Measurements from ENCODE around the gene RXRA.

RXRA gene

DNA sequence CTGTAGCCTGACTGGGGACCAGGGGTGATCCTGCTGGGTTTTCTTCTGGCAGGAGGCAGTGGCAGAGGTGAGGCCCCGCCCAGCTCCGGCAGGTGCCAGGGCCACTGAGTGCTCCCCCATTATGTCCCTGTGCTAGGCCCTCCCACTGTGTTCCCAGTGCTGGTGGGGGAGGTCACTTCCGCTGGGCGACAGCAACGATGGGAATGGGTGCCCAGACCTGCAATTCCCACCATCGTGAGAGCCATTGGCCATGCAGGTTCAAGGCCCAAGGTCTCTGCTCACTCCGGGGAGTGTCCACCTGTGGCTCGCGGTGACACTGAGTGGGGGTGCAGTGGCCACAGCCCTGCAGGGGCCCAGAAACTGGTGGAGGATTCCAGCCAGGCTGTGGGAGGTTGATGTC is 98.6 kb downstream of the RXRA start:
- Histone ChIP-seq H3K27me3 (ENCODE audit: control insufficient read depth in 3 of 3, insufficient read depth in 3 of 3, low read depth in 1 of 3, low read length in 3 of 3) (no peaks in the 10 kb centered on the region), H3K4me3 (ENCODE audit: low read length in 2 of 2) (no peak overlapping the region), H3K79me1 (ENCODE audit: low read depth, low read length) (peaks cover 9% of the 10 kb centered on the region), H4K8ac (ENCODE audit: low read depth, low read length) (no peak overlapping the region), H3K23ac (ENCODE audit: low read depth, low read length, poor library complexity) (no peak overlapping the region), H4K91ac (ENCODE audit: low read depth, low read length, poor library complexity) (no peak overlapping the region), H3K36me3 (replicated peaks in 1 of 2; ENCODE audit: control insufficient read depth in 2 of 2, insufficient read depth in 2 of 2, low read length in 2 of 2) (peaks cover 27 to 28% of the 10 kb centered on the region in 2 donors), H3K14ac (ENCODE audit: low read length) (no peak overlapping the region), H3K4me1 (ENCODE audit: control insufficient read depth in 2 of 2, insufficient read depth in 1 of 2, low read depth in 1 of 2, low read length in 2 of 2) (no peaks in the 10 kb centered on the region), H3K9me3 (replicated peaks in 1 of 2; ENCODE audit: control insufficient read depth in 2 of 2, insufficient read depth in 1 of 2, low read depth in 1 of 2, low read length in 2 of 2) (no peaks in the 10 kb centered on the region), H2BK120ac (ENCODE audit: low read depth, low read length) (no peak overlapping the region), H3K4ac (ENCODE audit: low read length) (no peak overlapping the region), H2AK5ac (ENCODE audit: low read depth, low read length) (no peak overlapping the region), H2BK15ac (ENCODE audit: low read length) (no peak overlapping the region), H3K9ac (ENCODE audit: low read depth, low read length, poor library complexity) (no peak overlapping the region), H2AFZ (ENCODE audit: low read length) (no peak overlapping the region), H3K18ac (ENCODE audit: low read length) (no peak overlapping the region), H3K4me2 (ENCODE audit: insufficient read depth, low read length, poor library complexity, severe bottlenecking) (no peak overlapping the region), H2BK5ac (ENCODE audit: low read length) (no peak overlapping the region), H3K27ac (replicated peaks; ENCODE audit: low read length) (no peak overlapping the region), H2BK12ac (ENCODE audit: low read length) (no peak overlapping the region)
- no CpG with 5 or more reads among the region's 9 CpGs for WGBS, 2 donors (ENCODE audit: extremely low coverage in 2 of 2, insufficient read length in 2 of 2, insufficient replicate concordance in 1 of 2)
- DNase-seq (ENCODE audit: low spot score): no peak

DNA sequence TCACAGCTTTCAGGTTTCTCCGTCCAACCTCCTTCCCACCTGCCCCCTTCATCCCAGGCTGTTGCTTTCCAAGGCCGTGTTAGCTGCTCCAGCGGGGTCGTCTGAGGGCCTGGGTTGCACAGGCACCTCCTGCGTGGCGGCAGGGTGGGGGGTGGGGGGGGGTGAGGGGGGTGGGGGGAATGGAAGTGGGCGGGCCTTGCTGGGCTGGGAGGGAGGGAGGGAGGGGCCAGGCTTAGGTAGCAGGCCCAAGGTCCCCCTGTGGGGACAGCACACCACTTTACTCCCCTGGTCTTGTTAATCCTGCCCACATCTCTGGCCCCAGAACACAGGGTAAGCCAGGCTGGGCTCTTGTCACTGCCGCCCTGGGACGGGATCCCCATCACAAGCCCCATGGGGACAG is 99.1 kb downstream of the RXRA start:
- H3K36me3 ChIP-seq (replicated peaks in 1 of 2; ENCODE audit: control insufficient read depth in 2 of 2, insufficient read depth in 2 of 2, low read length in 2 of 2): peaks cover 27 to 28% of the 10 kb centered on the region in 2 donors
- H3K4me3 ChIP-seq (ENCODE audit: low read length in 2 of 2): no peak overlapping the region
- DNase-seq (ENCODE audit: low spot score): no peak
- H3K14ac ChIP-seq (ENCODE audit: low read length): no peak overlapping the region
- no peak overlapping the region for H3K4ac ChIP-seq (ENCODE audit: low read length)
- no peak overlapping the region for H3K27ac ChIP-seq (replicated peaks; ENCODE audit: low read length)
- H3K23ac ChIP-seq (ENCODE audit: low read depth, low read length, poor library complexity): peak overlapping the region; percentile 65
- H3K79me1 ChIP-seq (ENCODE audit: low read depth, low read length): peaks cover 11% of the 10 kb centered on the region
- no peak overlapping the region for H3K4me2 ChIP-seq (ENCODE audit: insufficient read depth, low read length, poor library complexity, severe bottlenecking)
- no peak overlapping the region for H2BK120ac ChIP-seq (ENCODE audit: low read depth, low read length)
- no CpG with 5 or more reads among the region's 9 CpGs for WGBS, 2 donors (ENCODE audit: extremely low coverage in 2 of 2, insufficient read length in 2 of 2, insufficient replicate concordance in 1 of 2)
- no peak overlapping the region for H4K8ac ChIP-seq (ENCODE audit: low read depth, low read length)
- H2BK12ac ChIP-seq (ENCODE audit: low read length): no peak overlapping the region
- no peaks in the 10 kb centered on the region for H3K9me3 ChIP-seq (replicated peaks in 1 of 2; ENCODE audit: control insufficient read depth in 2 of 2, insufficient read depth in 1 of 2, low read depth in 1 of 2, low read length in 2 of 2)
- no peak overlapping the region for H4K91ac ChIP-seq (ENCODE audit: low read depth, low read length, poor library complexity)
- H2AK5ac ChIP-seq (ENCODE audit: low read depth, low read length): no peak overlapping the region
- no peak overlapping the region for H2AFZ ChIP-seq (ENCODE audit: low read length)
- H2BK15ac ChIP-seq (ENCODE audit: low read length): no peak overlapping the region
- H3K18ac ChIP-seq (ENCODE audit: low read length): peak overlapping the region; percentile 48
- H3K4me1 ChIP-seq (ENCODE audit: control insufficient read depth in 2 of 2, insufficient read depth in 1 of 2, low read depth in 1 of 2, low read length in 2 of 2): no peaks in the 10 kb centered on the region
- H3K27me3 ChIP-seq (ENCODE audit: control insufficient read depth in 3 of 3, insufficient read depth in 3 of 3, low read depth in 1 of 3, low read length in 3 of 3): no peaks in the 10 kb centered on the region
- H2BK5ac ChIP-seq (ENCODE audit: low read length): peak overlapping the region; percentile 24
- H3K9ac ChIP-seq (ENCODE audit: low read depth, low read length, poor library complexity): no peak overlapping the region

DNA sequence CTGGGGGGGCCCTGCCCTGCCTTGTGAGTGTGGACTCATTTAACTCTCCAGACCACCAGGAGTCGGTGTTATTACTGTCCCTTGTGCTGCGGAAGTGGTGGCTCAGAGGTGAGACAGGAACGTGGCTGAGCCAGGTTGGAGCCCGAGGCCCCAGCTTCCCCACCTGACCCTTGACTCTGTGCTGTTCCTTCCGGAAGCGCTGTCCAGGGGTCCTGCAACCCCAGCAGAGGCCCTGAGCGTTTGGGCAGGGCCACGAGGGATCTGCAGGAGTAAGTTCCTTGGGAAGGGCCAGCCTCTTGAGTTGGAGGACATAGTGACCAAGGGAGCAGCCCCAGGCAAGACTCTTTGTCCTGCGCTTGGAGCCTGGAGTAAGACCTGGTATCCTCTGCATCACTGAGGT is 99.6 kb downstream of the RXRA start:
- Histone ChIP-seq H3K23ac (ENCODE audit: low read depth, low read length, poor library complexity) (peak overlapping the region; percentile 65), H2BK15ac (ENCODE audit: low read length) (no peak overlapping the region), H2BK5ac (ENCODE audit: low read length) (peak overlapping the region; percentile 24), H3K9me3 (replicated peaks in 1 of 2; ENCODE audit: control insufficient read depth in 2 of 2, insufficient read depth in 1 of 2, low read depth in 1 of 2, low read length in 2 of 2) (no peaks in the 10 kb centered on the region), H2BK12ac (ENCODE audit: low read length) (no peak overlapping the region), H3K4ac (ENCODE audit: low read length) (no peak overlapping the region), H3K18ac (ENCODE audit: low read length) (peak overlapping the region; percentile 48), H3K79me1 (ENCODE audit: low read depth, low read length) (peaks cover 9% of the 10 kb centered on the region), H3K14ac (ENCODE audit: low read length) (no peak overlapping the region), H3K27ac (replicated peaks; ENCODE audit: low read length) (no peak overlapping the region), H2BK120ac (ENCODE audit: low read depth, low read length) (no peak overlapping the region), H3K4me2 (ENCODE audit: insufficient read depth, low read length, poor library complexity, severe bottlenecking) (no peak overlapping the region), H3K27me3 (ENCODE audit: control insufficient read depth in 3 of 3, insufficient read depth in 3 of 3, low read depth in 1 of 3, low read length in 3 of 3) (no peaks in the 10 kb centered on the region), H3K9ac (ENCODE audit: low read depth, low read length, poor library complexity) (peak overlapping the region; percentile 21), H3K4me3 (ENCODE audit: low read length in 2 of 2) (peak overlapping the region in 1 of 2 donors; percentile 13), H2AK5ac (ENCODE audit: low read depth, low read length) (peak overlapping the region; percentile 56), H3K4me1 (ENCODE audit: control insufficient read depth in 2 of 2, insufficient read depth in 1 of 2, low read depth in 1 of 2, low read length in 2 of 2) (no peaks in the 10 kb centered on the region), H2AFZ (ENCODE audit: low read length) (no peak overlapping the region), H3K36me3 (replicated peaks in 1 of 2; ENCODE audit: control insufficient read depth in 2 of 2, insufficient read depth in 2 of 2, low read length in 2 of 2) (peaks cover 26 to 27% of the 10 kb centered on the region in 2 donors), H4K8ac (ENCODE audit: low read depth, low read length) (peak overlapping the region; percentile 3), H4K91ac (ENCODE audit: low read depth, low read length, poor library complexity) (no peak overlapping the region)
- no peak for DNase-seq (ENCODE audit: low spot score)
- WGBS, 2 donors (ENCODE audit: extremely low coverage in 2 of 2, insufficient read length in 2 of 2, insufficient replicate concordance in 1 of 2): no CpG with 5 or more reads among the region's 9 CpGs

DNA sequence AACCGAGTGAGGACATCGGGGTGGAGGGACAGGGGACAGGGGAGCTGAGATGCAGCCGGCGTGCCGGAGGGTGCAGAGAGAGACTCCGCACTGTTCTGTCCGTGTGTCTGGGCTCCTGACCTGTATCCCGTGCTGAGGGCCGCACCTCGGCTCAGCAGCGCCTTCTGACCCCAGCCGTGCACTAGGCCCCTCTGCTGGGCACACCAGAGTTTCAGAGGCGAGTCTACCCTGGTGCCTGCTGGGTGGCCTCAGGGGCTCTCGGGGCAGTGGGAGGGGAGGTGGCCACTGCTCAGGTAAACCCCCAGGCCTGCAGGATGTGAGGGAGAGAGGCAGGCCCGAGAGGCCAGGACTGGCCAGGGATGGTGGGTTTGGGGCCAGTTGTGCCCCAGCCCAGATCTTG is 100.2 kb downstream of the RXRA start:
- Histone ChIP-seq H3K4me2 (ENCODE audit: insufficient read depth, low read length, poor library complexity, severe bottlenecking) (no peak overlapping the region), H3K18ac (ENCODE audit: low read length) (no peak overlapping the region), H2AFZ (ENCODE audit: low read length) (no peak overlapping the region), H3K27ac (replicated peaks; ENCODE audit: low read length) (no peak overlapping the region), H3K9me3 (replicated peaks in 1 of 2; ENCODE audit: control insufficient read depth in 2 of 2, insufficient read depth in 1 of 2, low read depth in 1 of 2, low read length in 2 of 2) (no peaks in the 10 kb centered on the region), H2AK5ac (ENCODE audit: low read depth, low read length) (no peak overlapping the region), H3K36me3 (replicated peaks in 1 of 2; ENCODE audit: control insufficient read depth in 2 of 2, insufficient read depth in 2 of 2, low read length in 2 of 2) (peaks cover 22 to 25% of the 10 kb centered on the region in 2 donors), H2BK120ac (ENCODE audit: low read depth, low read length) (no peak overlapping the region), H3K4me1 (ENCODE audit: control insufficient read depth in 2 of 2, insufficient read depth in 1 of 2, low read depth in 1 of 2, low read length in 2 of 2) (no peaks in the 10 kb centered on the region), H3K14ac (ENCODE audit: low read length) (peak overlapping the region; percentile 17), H2BK5ac (ENCODE audit: low read length) (no peak overlapping the region), H3K4ac (ENCODE audit: low read length) (no peak overlapping the region), H3K23ac (ENCODE audit: low read depth, low read length, poor library complexity) (no peak overlapping the region), H3K79me1 (ENCODE audit: low read depth, low read length) (peaks cover 11% of the 10 kb centered on the region), H2BK12ac (ENCODE audit: low read length) (no peak overlapping the region), H3K27me3 (ENCODE audit: control insufficient read depth in 3 of 3, insufficient read depth in 3 of 3, low read depth in 1 of 3, low read length in 3 of 3) (no peaks in the 10 kb centered on the region), H2BK15ac (ENCODE audit: low read length) (no peak overlapping the region), H4K8ac (ENCODE audit: low read depth, low read length) (no peak overlapping the region), H3K9ac (ENCODE audit: low read depth, low read length, poor library complexity) (peak overlapping the region; percentile 50), H3K4me3 (ENCODE audit: low read length in 2 of 2) (no peak overlapping the region), H4K91ac (ENCODE audit: low read depth, low read length, poor library complexity) (no peak overlapping the region)
- no peak for DNase-seq (ENCODE audit: low spot score)
- no CpG with 5 or more reads among the region's 15 CpGs for WGBS, 2 donors (ENCODE audit: extremely low coverage in 2 of 2, insufficient read length in 2 of 2, insufficient replicate concordance in 1 of 2)

All from neuronal stem cell (in vitro differentiated cells).